ENCODE results near the gene RSPH3. TPM values are rescaled to one million over a fixed set of nuclear protein-coding genes. Genes with fewer than 3 reads are reported as not detected.
"Not testable (repeated sequence)": the region's sequence is repeated elsewhere in the genome, so short reads cannot be mapped to it uniquely, and the experiment has no call there.

The RSPH3 gene
- total RNA-seq, 1 experiment from 2014 or later, result 2.1 TPM

DNA sequence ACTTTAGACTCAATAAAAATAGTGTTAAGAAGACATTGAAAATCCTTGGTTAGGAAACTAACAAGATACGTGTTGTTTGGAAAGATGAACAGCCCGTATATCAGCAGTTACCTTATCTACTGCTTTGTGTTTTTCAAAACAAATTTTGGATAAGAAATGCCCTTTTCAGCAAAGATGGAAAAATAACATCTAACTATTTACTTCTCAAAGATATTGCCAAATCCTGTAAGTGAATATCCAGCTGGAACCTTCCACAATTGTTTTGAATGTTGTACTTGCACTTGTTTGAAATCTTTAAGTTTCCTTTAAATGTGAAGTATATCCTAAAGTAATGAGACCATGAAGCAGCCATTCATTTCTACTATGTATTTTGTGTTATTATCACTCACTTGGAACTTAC lies 30.2 kb upstream of the RSPH3 start:
- no peak for DNase-seq (ENCODE audit: low spot score)
- in situ Hi-C loops (cut with HindIII; ENCODE audit: low sequenced_read_pairs), result no loop called here

DNA sequence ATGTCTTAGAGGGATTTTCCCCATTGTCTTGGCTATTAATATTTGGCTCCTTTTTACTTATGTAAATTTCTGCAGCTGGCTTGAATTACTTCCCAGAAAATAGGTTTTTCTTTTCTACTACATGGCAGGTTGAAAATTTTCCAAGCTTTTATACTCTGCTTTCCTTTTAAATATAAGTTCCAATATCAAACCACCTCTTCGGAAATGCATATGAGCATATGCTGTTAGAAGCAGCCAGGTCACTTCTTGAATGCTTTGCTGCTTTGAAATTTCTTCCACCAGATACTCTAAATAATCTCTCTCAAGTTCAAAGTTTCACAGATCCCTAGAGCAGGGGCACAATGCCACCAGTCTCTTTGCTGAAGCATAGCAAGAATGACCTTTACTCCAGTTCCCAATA lies 25.2 kb upstream of the RSPH3 start:
- in situ Hi-C loops (cut with HindIII; ENCODE audit: low sequenced_read_pairs); DNase-seq (ENCODE audit: low spot score): not testable (repeated sequence)

DNA sequence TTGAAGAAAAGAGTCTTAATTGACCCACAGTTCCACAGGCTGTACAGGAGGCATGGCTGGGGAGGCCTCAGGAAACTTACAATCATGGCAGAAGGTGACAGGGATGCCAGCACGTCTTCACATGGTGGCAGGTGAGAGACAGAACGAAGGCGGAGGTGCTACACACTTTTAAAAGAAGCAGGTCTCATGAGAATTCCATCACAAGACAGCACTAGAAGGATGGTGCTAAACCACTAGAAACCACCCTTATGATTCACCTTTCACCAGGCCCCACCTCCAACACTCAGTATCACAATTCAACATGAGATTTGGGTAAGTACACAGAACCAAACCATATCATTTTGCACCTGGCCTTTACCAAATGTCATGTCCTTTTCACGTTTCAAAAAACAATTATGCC lies 23.9 kb upstream of the RSPH3 start:
- no peak for DNase-seq (ENCODE audit: low spot score)
- in situ Hi-C loops (cut with HindIII; ENCODE audit: low sequenced_read_pairs), result no loop called here

DNA sequence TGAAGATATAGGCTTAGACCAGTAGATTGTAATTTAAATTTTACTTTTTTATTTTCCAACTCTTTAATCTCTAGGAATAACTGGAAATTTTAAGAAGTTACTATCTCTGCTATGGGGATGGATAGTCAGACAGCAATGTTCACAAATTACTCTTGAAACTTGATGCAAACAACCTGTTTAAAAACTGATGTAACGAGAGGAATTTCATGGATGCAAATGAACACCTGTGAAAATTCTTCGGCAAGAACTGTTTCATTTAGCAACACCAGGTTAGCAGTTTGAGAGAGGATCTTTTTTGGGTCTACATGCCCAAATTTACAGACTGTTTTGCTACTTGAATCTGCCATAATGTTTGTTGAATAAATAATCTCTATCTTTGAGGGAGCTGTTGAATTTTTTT lies 20.0 kb upstream of the RSPH3 start:
- DNase-seq (ENCODE audit: low spot score), result no peak
- in situ Hi-C loops (cut with HindIII; ENCODE audit: low sequenced_read_pairs), result no loop called here

DNA sequence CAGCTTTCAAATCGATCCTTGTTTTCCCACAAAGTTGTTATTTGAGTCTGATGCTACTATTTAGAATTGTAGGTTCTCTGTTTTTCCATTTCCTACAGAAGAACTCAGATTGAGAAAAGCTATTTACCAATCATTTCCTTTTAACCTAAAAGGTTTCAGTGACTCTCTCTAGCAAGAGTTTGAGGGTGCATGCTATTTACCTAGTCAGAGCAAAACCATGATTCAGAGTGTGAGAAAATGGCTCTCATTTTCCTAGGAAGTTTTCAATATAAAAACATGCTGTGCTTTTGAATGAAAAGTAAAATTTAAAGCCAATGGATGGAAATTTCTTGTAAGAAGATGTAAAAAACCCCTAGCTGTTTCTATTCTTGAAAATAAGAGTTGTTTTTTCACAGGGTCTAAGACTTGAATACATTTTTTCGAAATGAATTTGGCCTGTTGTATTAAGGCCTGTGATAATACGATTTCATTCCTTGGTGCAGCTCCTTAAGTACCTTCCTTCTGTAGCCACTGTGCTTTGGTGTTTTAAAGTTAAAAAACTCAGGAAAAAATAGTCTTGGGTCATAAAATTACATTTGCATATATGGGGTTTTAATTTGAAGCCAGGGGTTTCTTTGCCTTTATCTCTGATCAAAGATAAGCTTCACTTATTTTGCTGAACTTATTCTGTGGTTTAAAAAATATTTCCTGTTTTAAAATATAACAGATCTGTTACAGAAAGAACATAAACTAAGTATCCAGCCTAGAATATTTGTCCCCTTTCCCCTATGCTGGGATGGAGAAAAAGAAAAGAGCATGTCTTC lies 18.0 kb upstream of the RSPH3 start:
- in situ Hi-C loops (cut with HindIII; ENCODE audit: low sequenced_read_pairs), result no loop called here
- DNase-seq (ENCODE audit: low spot score), result no peak

DNA sequence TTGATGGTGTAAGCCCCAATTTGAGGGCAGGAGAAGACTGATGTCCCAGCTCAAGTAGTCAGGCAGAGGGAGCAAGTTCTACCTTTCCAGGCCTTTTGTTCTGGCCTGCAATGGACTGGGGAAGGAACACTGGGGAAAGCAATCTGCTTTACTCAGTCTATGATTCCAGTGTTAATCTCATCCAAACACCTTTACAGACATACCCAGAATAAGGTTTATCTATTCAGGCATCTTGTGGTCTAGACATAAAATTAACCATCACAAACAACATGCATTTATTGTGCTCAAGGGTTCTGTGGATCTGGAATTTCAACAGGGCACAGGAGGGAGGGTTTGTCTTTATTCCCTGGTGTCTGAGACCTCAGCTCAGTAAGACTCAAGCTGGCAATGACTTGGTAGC lies 14.4 kb upstream of the RSPH3 start:
- in situ Hi-C loops (cut with HindIII; ENCODE audit: low sequenced_read_pairs), result no loop called here
- no peak for DNase-seq (ENCODE audit: low spot score)

DNA sequence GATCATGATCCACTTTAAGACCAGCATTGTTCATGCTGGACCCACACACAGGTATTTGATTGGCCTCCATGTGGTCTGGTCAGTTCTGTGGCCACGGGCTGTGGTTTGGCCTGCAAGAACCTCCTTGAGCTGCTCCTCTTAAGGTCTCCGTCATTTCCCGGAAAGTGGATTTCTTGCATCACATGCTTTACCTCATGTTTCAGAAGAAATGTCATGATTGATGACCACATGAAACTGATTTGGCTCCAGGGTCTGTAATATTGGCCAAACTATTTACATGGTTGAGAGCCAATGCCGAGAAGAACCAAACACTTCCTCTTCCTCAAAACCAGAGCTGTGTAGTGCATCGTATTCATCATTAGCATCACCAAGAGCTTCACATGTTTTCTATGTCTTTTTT lies 13.2 kb upstream of the RSPH3 start:
- DNase-seq (ENCODE audit: low spot score), result no peak
- in situ Hi-C loops (cut with HindIII; ENCODE audit: low sequenced_read_pairs), result no loop called here

DNA sequence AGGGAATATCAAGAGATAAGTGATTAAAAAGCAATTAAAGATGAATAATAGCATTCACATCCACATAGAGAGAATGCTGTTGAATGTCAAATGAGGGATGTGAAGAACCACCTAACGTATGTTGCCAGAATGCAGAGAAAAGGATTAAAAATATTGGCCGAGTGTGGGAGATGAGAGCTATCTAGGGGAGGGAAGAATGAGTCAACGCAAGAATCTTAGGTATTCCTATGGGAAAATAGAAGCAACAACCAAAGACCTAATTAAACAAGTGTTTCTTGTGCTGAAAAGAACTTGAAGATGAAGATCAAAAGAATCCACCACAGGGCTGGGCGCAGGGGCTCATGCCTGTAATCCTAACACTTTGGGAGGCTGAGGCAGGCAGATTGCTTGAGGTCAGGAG lies 12.2 kb upstream of the RSPH3 start:
- in situ Hi-C loops (cut with HindIII; ENCODE audit: low sequenced_read_pairs), result no loop called here
- no peak for DNase-seq (ENCODE audit: low spot score)

DNA sequence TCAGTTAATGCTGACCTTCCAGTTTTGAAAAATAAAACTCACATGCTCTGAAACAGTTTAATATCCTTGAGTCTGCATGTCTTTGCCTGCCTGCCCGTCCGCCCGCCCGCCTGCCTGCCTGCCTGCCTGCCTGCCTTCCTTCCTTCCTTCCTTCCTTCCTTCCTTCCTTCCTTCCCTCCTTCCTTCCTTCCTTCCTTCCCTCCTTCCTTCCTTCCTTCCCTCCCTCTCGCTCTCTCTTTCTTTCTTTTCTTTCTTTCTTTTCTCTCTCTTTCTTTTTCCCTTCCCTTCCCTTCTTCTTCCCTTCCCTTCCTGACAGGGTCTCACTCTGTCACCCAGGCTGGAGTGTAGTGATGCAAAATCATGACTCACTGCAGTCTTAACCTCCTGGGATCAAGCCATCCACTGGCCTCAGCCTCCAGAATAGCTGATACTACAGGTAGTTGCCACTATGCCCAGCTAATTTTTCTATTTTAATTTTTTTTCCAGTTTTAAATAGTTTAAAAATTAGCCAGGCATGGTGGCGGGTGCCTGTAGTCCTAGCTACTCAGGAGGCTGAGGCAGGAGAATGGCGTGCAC lies 10.1 kb upstream of the RSPH3 start:
- in situ Hi-C loops (cut with HindIII; ENCODE audit: low sequenced_read_pairs); DNase-seq (ENCODE audit: low spot score): not testable (repeated sequence)

DNA sequence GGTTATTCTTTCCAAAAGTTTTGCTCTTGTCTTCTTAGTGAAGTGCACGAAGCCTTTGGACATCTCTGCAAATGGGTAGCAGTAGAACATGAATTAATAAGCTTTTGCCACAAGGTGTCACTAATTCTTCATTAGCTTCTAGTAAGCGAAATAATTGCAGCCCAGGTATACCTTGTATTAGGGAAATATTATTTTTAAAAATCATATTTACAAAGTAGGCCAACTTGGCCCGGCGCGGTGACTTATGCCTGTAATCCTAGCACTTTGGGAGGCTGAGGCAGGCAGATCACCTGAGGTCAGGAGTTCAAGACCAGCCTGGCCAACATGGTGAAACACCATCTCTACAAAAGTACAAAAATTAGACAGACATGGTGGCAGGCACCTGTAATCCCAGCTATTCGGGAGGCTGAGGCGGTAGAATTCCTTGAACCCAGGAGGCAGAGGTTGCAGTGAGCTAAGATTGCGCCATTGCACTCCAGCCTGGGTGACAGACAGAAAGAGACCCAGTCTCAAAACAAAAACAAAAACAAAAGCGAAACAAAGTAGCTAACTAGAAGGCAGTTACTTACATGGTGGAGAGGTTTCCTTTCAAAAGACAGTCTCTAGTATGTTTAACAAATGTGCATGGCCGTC lies 8.8 kb upstream of the RSPH3 start:
- in situ Hi-C loops (cut with HindIII; ENCODE audit: low sequenced_read_pairs), result no loop called here
- DNase-seq (ENCODE audit: low spot score), result peak; percentile 58

DNA sequence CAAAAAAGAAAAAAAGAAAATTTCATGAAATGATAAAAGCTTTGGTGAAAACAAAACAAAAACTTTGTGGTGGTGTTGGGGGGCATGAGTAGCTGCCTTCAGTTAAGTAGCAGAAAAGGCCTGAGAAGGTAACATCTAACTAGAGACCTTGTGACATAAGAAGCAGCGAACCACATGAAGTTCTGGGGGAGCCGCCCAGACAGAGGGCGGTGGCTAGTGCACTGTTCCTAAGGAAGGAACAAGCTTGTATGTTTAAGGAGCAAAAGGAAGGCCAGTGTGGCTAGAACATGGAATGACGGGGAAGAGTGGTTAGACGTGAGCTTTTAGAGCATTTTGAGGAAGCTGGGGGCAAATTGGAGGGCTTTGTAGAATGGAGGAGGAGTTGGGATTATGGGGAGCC lies 7.5 kb upstream of the RSPH3 start:
- in situ Hi-C loops (cut with HindIII; ENCODE audit: low sequenced_read_pairs), result no loop called here
- no peak for DNase-seq (ENCODE audit: low spot score)

DNA sequence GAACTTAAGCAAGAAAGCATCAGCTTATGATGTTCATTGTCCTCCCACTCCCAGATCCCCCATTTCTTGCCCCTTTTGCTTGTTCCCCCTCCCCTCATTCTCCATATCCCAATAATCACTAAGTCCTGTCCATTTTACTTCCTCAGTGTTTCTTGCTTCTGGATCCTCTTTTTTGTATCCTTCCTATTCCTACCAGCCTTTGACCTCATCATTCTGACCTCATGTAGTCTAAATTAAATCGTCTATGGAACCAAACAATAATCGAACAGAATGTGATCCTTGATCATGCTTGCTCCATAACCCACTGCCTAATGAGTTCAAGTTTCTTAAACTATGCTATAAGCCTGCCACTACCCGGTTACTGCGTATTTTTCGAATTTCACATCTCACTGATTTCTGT lies 5.4 kb upstream of the RSPH3 start:
- DNase-seq (ENCODE audit: low spot score), result no peak
- in situ Hi-C loops (cut with HindIII; ENCODE audit: low sequenced_read_pairs), result no loop called here

DNA sequence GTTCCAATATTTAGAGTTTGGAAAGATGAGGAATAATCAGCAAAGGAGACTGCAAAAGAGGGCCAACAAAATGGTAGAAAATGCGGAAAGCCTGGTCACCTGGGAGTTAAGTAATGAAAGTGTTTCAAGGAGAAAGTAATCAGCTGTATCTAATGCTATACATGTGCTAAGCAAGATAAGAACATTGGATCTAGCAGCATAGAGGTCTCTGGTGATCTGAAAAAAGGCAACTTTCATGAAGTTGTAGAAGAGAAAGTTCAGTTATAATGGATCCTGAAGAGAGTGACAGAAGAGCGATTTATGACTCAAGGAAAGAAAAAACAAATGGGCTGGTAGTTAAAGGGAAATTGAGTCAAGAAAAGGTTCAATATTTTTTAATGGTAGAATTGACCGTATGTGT lies 4.6 kb upstream of the RSPH3 start:
- no peak for DNase-seq (ENCODE audit: low spot score)
- in situ Hi-C loops (cut with HindIII; ENCODE audit: low sequenced_read_pairs), result no loop called here

DNA sequence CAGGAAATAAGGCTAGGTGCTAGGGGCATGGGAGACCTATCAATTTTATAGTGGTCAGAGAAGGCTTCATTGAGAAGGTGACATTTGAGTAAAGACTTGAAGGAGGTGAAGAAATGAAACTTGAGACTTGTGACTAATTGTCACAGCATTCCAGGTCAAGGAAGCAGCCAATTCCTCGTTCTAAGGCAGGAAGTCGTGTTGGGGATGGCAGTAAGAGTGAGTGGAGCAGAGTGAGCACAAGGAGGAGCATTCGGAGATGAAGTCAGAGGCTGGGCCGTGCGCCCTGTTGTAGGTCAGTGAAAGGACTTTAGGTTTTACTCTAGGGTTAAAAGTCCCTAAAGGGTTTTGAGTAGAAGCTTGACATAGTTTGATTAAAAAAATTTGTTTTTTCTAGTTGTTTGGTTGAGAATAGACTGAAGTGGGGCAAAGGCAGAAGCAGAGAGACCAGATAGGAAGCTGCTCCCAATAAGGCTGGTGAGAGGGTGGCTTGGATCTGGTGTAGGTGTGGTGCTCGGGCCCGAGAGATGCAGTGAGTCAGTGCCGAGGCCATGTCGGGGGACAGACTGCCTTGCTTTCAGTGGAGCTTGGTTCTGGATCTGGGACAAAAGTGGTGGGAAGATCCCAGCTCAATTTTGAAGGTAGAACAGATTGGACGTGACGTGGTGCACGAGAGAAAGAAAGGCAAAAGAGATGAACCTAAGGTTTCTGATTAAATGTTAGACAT lies 2.6 kb upstream of the RSPH3 start:
- no peak for DNase-seq (ENCODE audit: low spot score)
- in situ Hi-C loops (cut with HindIII; ENCODE audit: low sequenced_read_pairs), result no loop called here

DNA sequence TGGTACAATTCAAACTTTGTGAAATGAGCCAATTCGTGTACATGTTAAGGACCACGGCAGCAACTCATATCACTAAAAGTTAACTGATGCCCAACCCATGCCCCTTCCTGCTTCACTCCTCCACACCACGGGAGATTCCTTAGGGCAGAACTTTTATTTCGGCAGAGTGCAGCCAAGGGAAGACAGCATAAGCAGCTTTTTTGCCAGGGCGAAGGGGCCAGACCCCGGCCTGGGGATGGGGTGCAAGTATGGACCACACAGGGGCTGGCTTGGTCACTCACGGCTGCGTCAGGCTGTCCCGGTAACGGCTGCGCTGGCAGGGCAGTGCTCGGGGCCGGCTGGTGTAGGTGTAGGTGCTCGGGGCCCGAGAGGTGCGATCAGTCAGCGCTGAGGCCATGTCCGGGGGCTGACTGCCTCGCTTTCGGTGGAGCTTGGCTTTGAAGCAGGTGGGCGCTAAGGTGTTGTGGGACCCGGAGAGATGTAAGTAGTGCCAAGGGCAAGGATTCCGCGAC lies 792 bp downstream of the RSPH3 start:
- in situ Hi-C loops (cut with HindIII; ENCODE audit: low sequenced_read_pairs), result no loop called here
- DNase-seq (ENCODE audit: low spot score), result no peak

DNA sequence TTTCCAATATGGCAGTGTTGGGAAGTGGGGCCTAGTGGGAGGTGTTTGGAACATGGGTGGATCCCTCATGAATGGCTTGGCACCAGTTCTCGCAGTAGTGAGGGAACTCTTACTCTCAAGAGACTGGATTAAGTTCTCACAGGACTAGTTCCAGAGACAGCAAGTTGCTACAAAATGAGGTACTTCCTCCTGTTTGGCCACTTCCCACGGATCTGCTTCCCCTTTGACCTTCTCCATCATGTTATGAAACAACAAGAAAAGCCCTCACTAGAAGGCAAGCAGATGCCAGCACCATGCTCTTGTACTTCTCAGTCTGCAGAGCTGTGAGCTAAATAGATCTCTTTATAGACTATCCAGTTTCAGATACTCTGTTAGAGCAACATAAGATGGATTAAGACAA lies 3.1 kb downstream of the RSPH3 start:
- in situ Hi-C loops (cut with HindIII; ENCODE audit: low sequenced_read_pairs), result no loop called here
- no peak for DNase-seq (ENCODE audit: low spot score)

DNA sequence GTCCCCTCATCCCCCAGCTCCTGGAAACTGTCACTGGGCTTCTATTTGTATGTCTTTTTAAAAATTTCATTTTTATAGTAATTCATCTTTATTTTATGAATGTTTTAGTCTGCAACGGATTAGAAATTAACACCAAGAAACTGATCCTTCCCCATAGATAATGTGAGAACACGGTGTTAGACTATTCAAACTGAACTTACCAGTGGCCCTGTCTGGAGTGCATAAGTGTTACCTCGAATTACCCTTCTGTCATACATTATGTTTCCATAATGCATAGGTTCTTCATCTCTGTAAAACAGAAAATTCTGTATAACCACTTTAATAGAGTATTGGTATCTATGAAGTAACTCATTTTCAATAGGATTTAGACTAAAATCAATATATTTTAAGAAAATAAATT lies 6.4 kb downstream of the RSPH3 start:
- in situ Hi-C loops (cut with HindIII; ENCODE audit: low sequenced_read_pairs), result no loop called here
- no peak for DNase-seq (ENCODE audit: low spot score)

DNA sequence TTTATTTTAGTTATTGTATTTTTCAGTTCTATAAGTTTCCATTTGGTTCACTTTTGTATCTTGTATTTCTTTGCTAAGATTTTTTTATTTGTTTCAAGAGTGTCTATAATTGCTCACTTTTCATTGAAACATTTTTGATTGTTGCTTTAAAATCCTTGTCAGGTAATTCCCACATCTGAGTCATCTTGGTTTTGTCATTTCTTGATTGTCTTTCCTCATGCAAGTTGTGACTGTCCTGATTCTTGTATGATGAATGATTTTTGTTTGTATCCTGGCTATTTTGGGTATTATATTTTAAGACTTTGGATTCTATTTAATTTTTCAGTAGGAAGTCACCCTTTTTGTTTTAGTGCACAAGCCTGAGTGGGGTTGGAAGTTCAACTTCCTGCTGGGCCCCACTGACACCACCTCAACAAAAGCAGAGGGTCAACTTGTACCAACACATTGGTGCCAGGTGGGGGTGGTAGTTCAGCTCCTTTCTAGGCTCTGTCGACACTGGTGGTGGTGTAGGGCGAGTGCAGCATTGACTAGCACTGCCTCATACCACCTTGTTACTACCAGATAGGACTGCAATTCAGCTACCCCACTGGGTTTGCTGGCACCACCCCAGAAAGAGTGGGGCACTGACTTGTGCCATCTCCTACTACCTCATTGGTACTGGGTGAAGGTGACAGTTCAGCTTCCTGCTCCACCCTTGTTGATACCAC lies 8.8 kb downstream of the RSPH3 start:
- in situ Hi-C loops (cut with HindIII; ENCODE audit: low sequenced_read_pairs), result no loop called here
- DNase-seq (ENCODE audit: low spot score), result no peak

DNA sequence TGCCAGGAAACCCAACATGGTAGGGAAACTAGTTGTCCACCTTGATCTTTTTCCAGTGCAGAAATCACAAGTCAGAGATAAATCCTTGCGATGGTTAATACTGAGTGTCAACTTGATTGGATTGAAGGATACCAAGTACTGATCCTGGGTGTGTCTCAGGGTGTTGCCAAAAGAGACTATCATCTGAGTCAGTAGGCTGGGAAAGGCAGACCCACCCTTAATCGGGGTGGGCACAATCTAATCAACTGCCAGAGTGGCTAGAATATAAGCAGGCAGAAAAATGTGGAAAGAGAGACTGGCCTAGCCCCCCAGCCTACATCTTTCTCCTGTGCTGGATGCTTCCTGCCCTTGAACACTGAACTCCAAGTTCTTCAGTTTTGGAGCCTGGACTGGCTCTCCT lies 10.3 kb downstream of the RSPH3 start:
- in situ Hi-C loops (cut with HindIII; ENCODE audit: low sequenced_read_pairs); DNase-seq (ENCODE audit: low spot score): not testable (repeated sequence)

Data from G401 (cell line).